Effector memory CD4-positive, alpha-beta T cell (primary cell): ENCODE measurements around the gene TRIM62.
"Not testable (repeated sequence)": the region's sequence is repeated elsewhere in the genome, so short reads cannot be mapped to it uniquely, and the experiment has no call there.

Experiments used
- DNase-seq, 3 donors: peaks; one replicate each; pipeline ENCODE4 v3.0.0-alpha.2; 2020
- H3K27ac ChIP-seq: 2 replicates; pipeline ENCODE4 v1.7.0; 2013; ENCODE audit warnings: mild to moderate bottlenecking, low read length, moderate library complexity; ENCODE audit not compliant: insufficient read depth, poor library complexity, severe bottlenecking
- H3K27me3 ChIP-seq: replicated peaks from 2 replicates; pipeline ENCODE4 v1.7.0; 2013; ENCODE audit warnings: mild to moderate bottlenecking, low read length; ENCODE audit not compliant: insufficient read depth, control insufficient read depth, poor library complexity, severe bottlenecking
- H3K36me3 ChIP-seq: 2 replicates; pipeline ENCODE4 v1.7.0; 2013; ENCODE audit warnings: mild to moderate bottlenecking, low read length, moderate library complexity; ENCODE audit not compliant: control insufficient read depth, insufficient read depth
- H3K4me1 ChIP-seq: 2 replicates; pipeline ENCODE4 v1.7.0; 2013; ENCODE audit warnings: low read length, mild to moderate bottlenecking; ENCODE audit not compliant: control insufficient read depth, insufficient read depth, poor library complexity, severe bottlenecking
- H3K4me3 ChIP-seq: 2 replicates; pipeline ENCODE4 v1.7.0; 2013; ENCODE audit warnings: low read length, low read depth, mild to moderate bottlenecking; ENCODE audit not compliant: insufficient read depth, poor library complexity, severe bottlenecking
- H3K9me3 ChIP-seq: 2 replicates; pipeline ENCODE4 v1.7.0; 2013; ENCODE audit warnings: mild to moderate bottlenecking, low read length, moderate library complexity; ENCODE audit not compliant: control insufficient read depth

Gene TRIM62

GRCh38 chr1:33117440-33118085 lies 64.3 kb downstream of the TRIM62 start:
- H3K27ac ChIP-seq: no peak overlapping the region
- no peak for DNase-seq
- no peak overlapping the region for H3K4me3 ChIP-seq
- no peaks in the 10 kb centered on the region for H3K9me3 ChIP-seq
- H3K36me3 ChIP-seq: no peaks in the 10 kb centered on the region
- no peaks in the 10 kb centered on the region for H3K27me3 ChIP-seq
- H3K4me1 ChIP-seq: no peaks in the 10 kb centered on the region

GRCh38 chr1:33111965-33112364 lies 69.9 kb downstream of the TRIM62 start:
- no peak for DNase-seq
- Histone ChIP-seq H3K36me3 (no peaks in the 10 kb centered on the region), H3K4me1 (no peaks in the 10 kb centered on the region), H3K9me3 (no peaks in the 10 kb centered on the region), H3K27me3 (no peaks in the 10 kb centered on the region), H3K4me3 (no peak overlapping the region), H3K27ac (no peak overlapping the region)

GRCh38 chr1:33110477-33110876 lies 71.4 kb downstream of the TRIM62 start:
- no peak overlapping the region for H3K27ac ChIP-seq
- DNase-seq: no peak
- H3K4me3 ChIP-seq: no peak overlapping the region
- H3K36me3 ChIP-seq: no peaks in the 10 kb centered on the region
- H3K27me3 ChIP-seq: no peaks in the 10 kb centered on the region
- H3K9me3 ChIP-seq: no peaks in the 10 kb centered on the region
- H3K4me1 ChIP-seq: no peaks in the 10 kb centered on the region

- not testable (repeated sequence) for H3K9me3 ChIP-seq, H3K4me3 ChIP-seq, H3K36me3 ChIP-seq, H3K27me3 ChIP-seq, DNase-seq
- H3K4me1 ChIP-seq: peaks cover 34% of the 10 kb centered on the region
- H3K27ac ChIP-seq: peak overlapping the region; percentile 55
Observed at GRCh38 chr1:33100119-33100415, 81.8 kb downstream of the TRIM62 start.

DNA sequence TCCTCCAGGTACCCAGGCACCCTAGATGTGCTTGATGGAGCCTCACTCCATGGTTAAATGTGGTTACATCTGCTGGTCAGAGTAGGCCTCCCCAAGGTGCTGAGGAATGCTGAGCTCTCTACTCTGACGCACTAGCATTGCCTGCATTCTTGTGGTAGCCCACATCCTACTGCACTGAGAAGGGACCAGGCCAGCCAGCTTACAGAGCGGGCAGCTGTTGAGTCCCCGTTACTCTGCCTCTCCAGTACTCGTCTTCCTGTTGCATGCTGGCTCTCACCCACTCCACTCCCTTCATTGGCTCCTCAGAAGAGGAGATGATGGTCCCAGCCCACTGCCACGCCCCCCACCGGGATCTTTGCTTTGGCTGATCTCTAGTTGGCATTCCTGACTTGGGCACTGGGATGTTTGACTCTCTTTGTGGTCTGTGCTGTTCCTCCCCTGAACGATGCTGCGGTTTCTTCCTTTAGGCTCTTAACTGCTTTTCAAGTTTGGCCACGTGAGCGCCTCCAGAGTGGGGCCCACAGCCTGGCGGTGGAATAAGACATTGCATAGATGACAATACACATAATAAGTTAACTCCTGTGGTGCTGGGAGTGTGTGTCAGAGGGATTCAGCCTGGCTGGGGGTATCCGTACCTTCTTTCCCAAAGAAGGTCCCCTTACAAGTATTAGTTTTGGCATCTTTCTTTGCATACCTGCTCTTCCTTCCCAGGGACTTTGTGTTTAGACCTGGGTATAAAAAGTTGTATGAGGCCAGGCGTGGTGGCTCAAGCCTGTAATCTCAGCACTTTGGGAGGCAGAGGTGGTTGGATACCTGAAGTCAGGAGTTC lies 82.3 kb downstream of the TRIM62 start:
- H3K36me3 ChIP-seq: no peaks in the 10 kb centered on the region
- peaks cover 34% of the 10 kb centered on the region for H3K4me1 ChIP-seq
- no peaks in the 10 kb centered on the region for H3K27me3 ChIP-seq
- H3K9me3 ChIP-seq: no peaks in the 10 kb centered on the region
- H3K4me3 ChIP-seq: no peak overlapping the region
- DNase-seq: peak; percentile 59 to 67 (median 62)
- H3K27ac ChIP-seq: peak overlapping the region; percentile 55

DNA sequence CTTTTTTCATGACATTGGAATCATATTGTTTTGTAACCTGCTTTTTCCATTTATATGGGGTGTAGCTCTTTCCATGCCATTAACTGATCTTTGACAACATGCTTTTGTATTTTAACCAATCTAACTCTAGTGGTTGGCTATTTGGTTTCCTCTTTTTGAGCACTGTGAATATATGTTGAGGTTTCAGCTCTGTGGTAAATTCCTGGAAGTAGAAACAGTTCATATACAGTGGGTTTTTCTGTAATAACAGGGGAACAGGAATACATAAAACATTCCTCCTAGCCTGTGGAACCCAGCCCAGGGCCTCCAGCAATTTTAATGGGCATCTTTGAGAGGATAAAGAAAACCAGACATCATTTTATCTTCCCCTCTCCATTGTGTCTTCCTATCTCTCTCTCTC lies 83.5 kb downstream of the TRIM62 start:
- DNase-seq: no peak
- Histone ChIP-seq H3K36me3 (no peaks in the 10 kb centered on the region), H3K27ac (no peak overlapping the region), H3K4me1 (peaks cover 34% of the 10 kb centered on the region), H3K9me3 (no peaks in the 10 kb centered on the region), H3K27me3 (no peaks in the 10 kb centered on the region), H3K4me3 (no peak overlapping the region)

DNA sequence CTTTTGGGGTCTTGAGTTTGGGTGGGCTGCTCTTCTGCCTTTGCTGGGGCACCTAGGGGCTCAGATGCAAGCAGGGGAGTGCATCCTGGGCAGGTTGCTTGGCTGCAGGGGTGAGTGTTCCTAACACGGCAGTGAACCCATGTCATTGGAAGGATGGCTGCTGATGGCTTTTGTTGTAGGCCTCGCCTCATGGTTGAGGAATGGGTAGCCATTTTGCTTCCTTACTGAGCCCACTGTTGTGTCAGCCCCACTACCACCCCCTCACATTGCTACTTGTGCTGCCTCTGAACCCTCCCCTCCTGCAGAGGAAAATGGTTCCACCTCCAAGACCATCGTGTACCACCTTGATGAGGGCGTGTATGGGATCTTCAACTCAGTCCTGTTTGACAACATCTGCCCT lies 84.1 kb downstream of the TRIM62 start:
- no peaks in the 10 kb centered on the region for H3K36me3 ChIP-seq
- peaks cover 34% of the 10 kb centered on the region for H3K4me1 ChIP-seq
- H3K27ac ChIP-seq: no peak overlapping the region

DNA sequence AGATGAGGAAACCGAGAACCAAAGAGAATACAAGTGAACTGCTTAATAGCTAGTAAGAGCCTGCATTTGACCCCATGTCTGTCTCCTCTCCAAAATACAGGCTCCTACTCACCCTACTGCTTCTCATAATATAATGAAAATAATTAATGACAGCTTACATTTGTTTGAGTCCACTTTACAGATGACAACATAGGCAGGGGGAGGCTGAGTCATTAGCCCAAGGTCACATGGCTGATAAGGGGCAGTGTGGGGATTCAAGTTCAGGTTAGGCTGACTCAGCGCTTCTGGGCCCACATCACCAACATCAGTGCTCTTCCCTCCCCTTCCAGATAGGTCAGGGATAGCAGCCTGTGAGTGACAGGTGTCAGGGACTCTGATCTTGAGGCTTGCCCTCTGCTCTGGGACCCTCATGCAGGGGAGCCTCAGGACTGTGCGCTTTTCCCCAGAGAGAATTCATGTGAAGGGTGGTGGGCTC lies 84.7 kb downstream of the TRIM62 start:
- no peak for DNase-seq
- no peaks in the 10 kb centered on the region for H3K9me3 ChIP-seq
- H3K4me3 ChIP-seq: no peak overlapping the region
- no peak overlapping the region for H3K27ac ChIP-seq
- H3K27me3 ChIP-seq: no peaks in the 10 kb centered on the region
- H3K36me3 ChIP-seq: no peaks in the 10 kb centered on the region
- peaks cover 34% of the 10 kb centered on the region for H3K4me1 ChIP-seq

More for the DNA sequence above, 84.1 kb downstream of the TRIM62 start:
- Histone ChIP-seq H3K4me3 (no peak overlapping the region), H3K9me3 (no peaks in the 10 kb centered on the region), H3K27me3 (no peaks in the 10 kb centered on the region)
- DNase-seq: no peak

DNA sequence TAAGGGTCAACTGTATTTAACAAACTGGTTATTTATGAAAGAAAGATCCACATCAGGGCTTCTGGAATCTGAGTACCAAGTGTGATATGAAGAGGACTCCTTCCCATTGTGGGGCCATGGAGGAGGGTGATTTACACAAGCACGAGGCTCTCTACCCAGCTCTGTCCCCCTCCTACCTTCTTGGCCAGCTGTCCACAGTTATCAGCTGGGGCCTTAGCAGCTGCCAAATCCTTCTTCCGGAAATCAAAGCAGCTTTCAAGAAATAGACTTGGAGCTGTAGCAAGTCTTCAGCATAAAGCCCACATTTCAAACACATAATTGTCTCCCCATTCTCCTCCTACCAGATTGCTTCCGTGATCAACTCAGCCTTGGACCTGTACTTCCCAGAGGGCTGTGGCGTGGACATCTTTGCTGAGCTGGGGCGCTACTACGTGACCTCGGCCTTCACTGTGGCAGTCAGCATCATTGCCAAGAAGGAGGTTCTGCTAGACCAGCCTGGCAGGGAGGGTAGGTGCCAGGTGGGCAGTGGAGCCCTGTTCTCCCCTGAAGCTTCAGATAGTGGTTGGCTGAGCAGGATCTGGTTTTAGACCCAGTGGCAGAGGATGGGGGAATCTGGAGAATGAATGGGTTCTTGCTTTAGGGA lies 85.4 kb downstream of the TRIM62 start:
- no peaks in the 10 kb centered on the region for H3K36me3 ChIP-seq
- no peak overlapping the region for H3K27ac ChIP-seq
- H3K4me1 ChIP-seq: peaks cover 34% of the 10 kb centered on the region

More for the DNA sequence above, 85.4 kb downstream of the TRIM62 start:
- Histone ChIP-seq H3K9me3 (no peaks in the 10 kb centered on the region), H3K4me3 (no peak overlapping the region), H3K27me3 (no peaks in the 10 kb centered on the region)
- no peak for DNase-seq
